Measurements from ENCODE around the gene GMDS. TPM values are rescaled to one million over a fixed set of nuclear protein-coding genes. Genes with fewer than 3 reads are reported as not detected.

The GMDS gene
- total RNA-seq, 1 donor from 2014 or later: 19.9 TPM

DNA sequence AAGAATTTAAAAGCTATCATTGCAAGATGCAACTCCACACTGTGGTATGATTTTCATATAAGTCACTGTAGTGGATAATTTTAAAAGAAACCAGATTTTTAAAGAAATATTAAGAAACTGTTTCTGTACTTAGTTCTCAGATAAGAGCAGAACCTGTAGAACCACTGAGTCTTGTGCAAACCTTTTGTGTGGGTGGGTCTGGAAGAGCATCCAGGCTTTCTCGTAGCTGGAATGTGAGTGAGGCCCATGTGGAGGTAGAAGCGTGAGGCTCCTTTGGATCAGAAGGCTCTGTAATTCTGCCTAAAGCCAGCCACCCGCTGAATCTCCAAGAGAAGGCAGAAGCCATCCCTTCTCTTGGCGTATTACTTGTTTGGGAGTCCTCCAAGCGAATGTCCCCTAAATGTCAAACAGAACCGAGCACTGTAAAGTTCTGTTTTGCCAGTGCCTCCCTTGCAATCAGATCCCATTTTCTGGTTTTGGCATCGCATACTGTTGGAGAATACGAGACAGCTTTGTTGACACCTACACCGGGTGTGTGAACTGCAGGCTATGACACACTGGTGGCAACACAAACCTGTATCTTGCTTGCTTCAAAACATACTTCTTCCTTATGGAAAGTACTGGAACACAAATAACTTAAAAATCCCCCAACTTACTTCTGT is 447.0 kb downstream of the GMDS start:
- no peak for TF ChIP-seq CTCF (IDR thresholded peaks at IDR 0.05)
- peak overlapping the region in 1 of 2 donors; percentile 23 for H3K4me3 ChIP-seq
- peak overlapping the region in 1 of 2 donors; percentile 34 for H3K27ac ChIP-seq

DNA sequence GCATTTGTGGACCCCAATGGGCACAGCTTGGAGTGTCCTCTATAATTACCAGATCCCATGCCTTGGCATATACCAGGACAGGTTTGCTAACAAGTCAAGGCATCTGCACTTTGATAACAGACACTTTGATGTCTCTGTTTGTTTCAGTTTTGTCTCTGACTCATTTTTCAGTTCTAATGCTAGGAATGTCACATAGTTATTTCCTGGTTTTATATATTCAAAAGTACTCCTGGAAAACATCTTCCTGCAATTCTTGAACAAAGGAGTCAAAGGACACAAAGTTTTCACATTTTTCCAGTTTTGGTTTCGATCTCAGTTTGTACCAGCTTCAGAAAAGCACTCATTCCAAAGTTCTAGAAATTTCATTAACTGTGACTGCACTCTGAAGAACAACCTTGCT is 447.6 kb downstream of the GMDS start:
- H3K4me1 ChIP-seq: peaks cover 0 to 15% of the 10 kb centered on the region in 2 donors
- no peak for TF ChIP-seq CTCF (IDR thresholded peaks at IDR 0.05)
- DNase-seq (ENCODE audit: low spot score in 2 of 2): no peak
- intact Hi-C loops (cut with DNase I): no loop called here
- peak overlapping the region in 1 of 2 donors; percentile 23 for H3K4me3 ChIP-seq
- peak overlapping the region; percentile 17 to 37 for H3K27ac ChIP-seq
- no peaks in the 10 kb centered on the region for H3K36me3 ChIP-seq
- no peaks in the 10 kb centered on the region for H3K27me3 ChIP-seq
- no peaks in the 10 kb centered on the region for H3K9me3 ChIP-seq

More for the DNA sequence above, 447.0 kb downstream of the GMDS start:
- Histone ChIP-seq H3K4me1 (peaks cover 0 to 18% of the 10 kb centered on the region in 2 donors), H3K9me3 (no peaks in the 10 kb centered on the region), H3K27me3 (no peaks in the 10 kb centered on the region), H3K36me3 (no peaks in the 10 kb centered on the region)
- intact Hi-C loops (cut with DNase I): no loop called here
- no peak for DNase-seq (ENCODE audit: low spot score in 2 of 2)

DNA sequence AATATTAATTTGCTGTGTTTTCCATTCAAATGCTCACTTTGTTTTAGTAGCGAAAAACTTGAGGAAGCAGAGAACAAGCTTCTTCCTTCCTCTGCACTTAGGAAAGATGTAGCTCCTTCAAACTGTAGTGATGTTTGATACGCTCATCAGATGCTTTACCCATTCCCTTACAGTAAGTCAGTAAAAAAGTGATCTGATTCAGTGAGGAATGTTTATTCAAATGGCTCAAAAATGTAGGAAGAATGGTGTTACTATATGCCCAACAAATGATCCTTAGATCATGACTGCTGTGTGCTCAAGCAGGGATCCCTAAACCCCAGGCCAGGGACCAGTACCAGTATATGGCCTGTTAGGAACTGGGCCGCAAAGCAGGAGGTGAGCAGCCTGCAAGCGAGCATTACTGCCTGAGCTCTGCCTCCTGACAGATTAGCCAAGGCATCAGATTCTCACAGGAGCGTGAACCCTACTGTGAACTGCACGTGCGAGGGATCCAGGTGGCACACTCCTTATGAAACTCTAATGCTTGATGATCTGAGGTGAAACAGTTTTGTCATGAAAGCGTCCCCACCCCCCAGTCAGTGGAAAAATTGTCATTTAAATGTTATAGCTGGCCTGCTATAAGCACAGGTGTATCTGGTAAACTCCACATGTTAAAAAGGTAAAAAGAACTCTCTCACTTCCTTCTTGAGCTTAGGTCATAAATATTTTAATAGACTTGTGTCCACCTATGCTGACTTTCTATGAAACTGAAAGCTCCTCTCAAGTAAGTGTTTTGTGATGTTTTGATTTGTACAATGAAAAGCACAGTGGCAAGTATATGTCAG is 448.5 kb downstream of the GMDS start:
- intact Hi-C loops (cut with DNase I): no loop called here
- DNase-seq (ENCODE audit: low spot score in 2 of 2): no peak
- peaks cover 0 to 9% of the 10 kb centered on the region in 2 donors for H3K4me1 ChIP-seq
- H3K36me3 ChIP-seq: no peaks in the 10 kb centered on the region
- TF ChIP-seq CTCF (IDR thresholded peaks at IDR 0.05): no peak
- no peaks in the 10 kb centered on the region for H3K9me3 ChIP-seq
- H3K27me3 ChIP-seq: no peaks in the 10 kb centered on the region
- peak overlapping the region in 1 of 2 donors; percentile 17 for H3K27ac ChIP-seq
- no peak overlapping the region for H3K4me3 ChIP-seq

DNA sequence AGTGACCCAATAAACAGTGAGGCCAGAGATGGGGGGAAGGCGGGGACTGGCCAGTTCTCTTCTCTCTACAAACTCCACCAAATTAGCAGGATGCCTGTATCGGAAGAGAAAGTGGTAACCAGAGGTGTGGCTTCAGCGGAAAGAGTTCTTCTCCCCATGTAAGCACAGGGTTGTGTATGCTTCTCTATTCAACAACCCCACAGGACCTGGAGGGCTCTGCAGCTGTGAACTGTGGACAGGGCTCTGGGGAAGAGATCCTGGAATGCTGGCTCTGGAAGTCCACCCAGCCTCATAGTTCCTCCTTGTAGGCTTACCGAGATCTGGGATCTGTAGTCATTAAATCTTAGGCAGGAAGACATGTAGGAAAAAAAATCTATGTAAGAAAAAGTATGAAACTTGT is 449.5 kb downstream of the GMDS start:
- TF ChIP-seq CTCF (IDR thresholded peaks at IDR 0.05): no peak

DNA sequence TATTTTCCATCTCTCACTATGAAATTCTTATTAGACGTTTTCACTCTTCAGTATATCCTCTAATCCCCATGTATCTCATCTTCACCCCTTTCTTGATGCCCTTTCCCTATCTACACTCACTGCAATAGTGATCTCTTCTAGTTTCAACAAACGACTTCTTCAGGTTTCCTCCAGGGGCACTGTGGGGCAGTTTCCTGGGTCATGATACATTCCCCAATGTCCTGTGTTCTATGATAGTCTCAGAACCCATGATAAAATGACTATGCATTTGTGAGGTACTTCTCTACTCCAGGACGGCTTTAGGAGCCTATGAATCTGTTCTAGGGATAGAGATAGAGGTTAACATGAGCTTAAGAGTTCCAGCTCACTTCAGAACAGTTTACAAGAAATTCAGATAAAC is 452.4 kb downstream of the GMDS start:
- DNase-seq (ENCODE audit: low spot score in 2 of 2): no peak
- Histone ChIP-seq H3K9me3 (no peaks in the 10 kb centered on the region), H3K27ac (no peak overlapping the region), H3K4me3 (no peak overlapping the region), H3K36me3 (no peaks in the 10 kb centered on the region), H3K4me1 (peaks cover 3 to 12% of the 10 kb centered on the region in 2 donors), H3K27me3 (no peaks in the 10 kb centered on the region)
- intact Hi-C loops (cut with DNase I): no loop called here
- TF ChIP-seq CTCF (IDR thresholded peaks at IDR 0.05): peak in 2 of 3 experiments; percentile 20 to 28

More for the DNA sequence above, 449.5 kb downstream of the GMDS start:
- no peaks in the 10 kb centered on the region for H3K36me3 ChIP-seq
- H3K27me3 ChIP-seq: no peaks in the 10 kb centered on the region
- peaks cover 0 to 3% of the 10 kb centered on the region in 2 donors for H3K4me1 ChIP-seq
- intact Hi-C loops (cut with DNase I): no loop called here
- H3K4me3 ChIP-seq: no peak overlapping the region
- no peaks in the 10 kb centered on the region for H3K9me3 ChIP-seq
- H3K27ac ChIP-seq: no peak overlapping the region
- DNase-seq (ENCODE audit: low spot score in 2 of 2): no peak
